ENCODE results near the gene PPFIBP1. TPM values are rescaled to one million over a fixed set of nuclear protein-coding genes. Genes with fewer than 3 reads are reported as not detected.
"Not testable (repeated sequence)": the region's sequence is repeated elsewhere in the genome, so short reads cannot be mapped to it uniquely, and the experiment has no call there.

Gene PPFIBP1
- total RNA-seq, 1 donor from 2014 or later, result 76.9 TPM

GRCh38 chr12:27703720-27704452 lies 179.9 kb downstream of the PPFIBP1 start:
- DNase-seq (ENCODE audit: low spot score), result no peak

- no peak for DNase-seq (ENCODE audit: low spot score)
These were observed 181.3 kb downstream of the PPFIBP1 start for GRCh38 chr12:27705263-27705662.

- DNase-seq (ENCODE audit: low spot score), result no peak
These were observed 183.2 kb downstream of the PPFIBP1 start for GRCh38 chr12:27707216-27707615.

GRCh38 chr12:27709212-27709931 lies 185.4 kb downstream of the PPFIBP1 start:
- no peak for DNase-seq (ENCODE audit: low spot score)

GRCh38 chr12:27709932-27710591 lies 186.1 kb downstream of the PPFIBP1 start:
- DNase-seq (ENCODE audit: low spot score), result no peak

- peak; percentile 96 for DNase-seq (ENCODE audit: low spot score)
These were observed 186.7 kb downstream of the PPFIBP1 start, which contains the start of gene MRPS35 for GRCh38 chr12:27710592-27711316. Gene MRPS35, plus strand, starts transcription at chr12:27710832. Its CDS starts 12 bp downstream, at chr12:27710844.

GRCh38 chr12:27711317-27711682 lies 187.3 kb downstream of the PPFIBP1 start:
- DNase-seq (ENCODE audit: low spot score), result no peak

GRCh38 chr12:27711967-27712366 lies 188.0 kb downstream of the PPFIBP1 start:
- no peak for DNase-seq (ENCODE audit: low spot score)

GRCh38 chr12:27723212-27723611 lies 199.2 kb downstream of the PPFIBP1 start:
- no peak for DNase-seq (ENCODE audit: low spot score)

- no peak for DNase-seq (ENCODE audit: low spot score)
These were observed 206.1 kb downstream of the PPFIBP1 start for GRCh38 chr12:27730097-27730588.

GRCh38 chr12:27732281-27732680 lies 208.3 kb downstream of the PPFIBP1 start:
- DNase-seq (ENCODE audit: low spot score), result no peak

- no peak for DNase-seq (ENCODE audit: low spot score)
These were observed 209.1 kb downstream of the PPFIBP1 start for GRCh38 chr12:27733052-27733656.

- DNase-seq (ENCODE audit: low spot score), result no peak
These were observed 209.8 kb downstream of the PPFIBP1 start for GRCh38 chr12:27733791-27734190.

- not testable (repeated sequence) for DNase-seq (ENCODE audit: low spot score)
These were observed 210.3 kb downstream of the PPFIBP1 start for GRCh38 chr12:27734321-27734720.

- no peak for DNase-seq (ENCODE audit: low spot score)
These were observed 219.6 kb downstream of the PPFIBP1 start for GRCh38 chr12:27743601-27744000.

Other genes with a start within 250 kb of the PPFIBP1 start
- 3.2 TPM for gene BMAL2, start 191.4 kb upstream of the PPFIBP1 start, total RNA-seq
- not detected for gene SMCO2, start 77.5 kb upstream of the PPFIBP1 start, total RNA-seq
- gene REP15, start 172.2 kb downstream of the PPFIBP1 start, total RNA-seq, result 2.3 TPM
- gene MRPS35, start 186.6 kb downstream of the PPFIBP1 start, total RNA-seq, result 32.1 TPM

All from mesenteric fat pad (tissue), 1 donor.